ENCODE data around the gene CACNA1A. TPM values are rescaled to one million over a fixed set of nuclear protein-coding genes. Genes with fewer than 3 reads are reported as not detected.

CACNA1A gene
- total and polyA plus RNA-seq, 2 of the 13 experiments (the other 11 are each of a cell fraction or from before 2014, with no cell fraction given) = not detected

DNA sequence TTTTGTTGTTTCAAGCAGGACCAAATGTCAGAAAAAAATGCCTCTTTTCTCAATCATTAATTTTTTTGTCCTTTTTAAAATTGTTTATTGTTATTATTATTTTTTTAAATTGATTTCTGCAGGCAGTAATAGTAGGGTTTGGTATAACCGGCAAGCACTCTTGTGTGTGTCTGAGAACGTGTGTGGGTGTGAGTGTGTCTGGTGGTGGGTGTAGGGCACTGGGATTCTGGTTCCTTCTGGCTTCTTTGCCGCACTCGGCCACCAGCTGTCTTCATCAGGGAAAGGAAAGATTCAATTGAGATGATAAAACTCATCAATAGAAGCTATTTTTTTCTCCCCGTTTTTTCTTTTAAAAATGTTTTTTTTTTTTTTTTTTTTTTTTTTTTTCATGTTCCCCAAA lies 299.7 kb downstream of the CACNA1A start:
- in situ Hi-C loops (cut with HindIII; ENCODE audit: extremely low pct_ligation_motif_present, low pct_unique_long_range_greater_than_20kb) = no loop called here
- no peak for TF ChIP-seq ATF3 (CRISPR knock-in tag; IDR thresholded peaks at IDR 0.05)
- no peak for TF ChIP-seq ZBTB46 (CRISPR knock-in tag; IDR thresholded peaks at IDR 0.05; ENCODE audit: borderline replicate concordance)
- TF ChIP-seq NR1H2 (CRISPR knock-in tag; IDR thresholded peaks at IDR 0.05; ENCODE audit: borderline replicate concordance, low read depth) = no peak
- TF ChIP-seq NCOA5 (CRISPR knock-in tag; IDR thresholded peaks at IDR 0.05) = no peak
- no peak for TF ChIP-seq FLYWCH1 (CRISPR knock-in tag; IDR thresholded peaks at IDR 0.05)
- TF ChIP-seq TEAD2 (CRISPR knock-in tag; IDR thresholded peaks at IDR 0.05) = no peak
- no peak for TF ChIP-seq FIP1L1 (IDR thresholded peaks at IDR 0.05; ENCODE audit: borderline replicate concordance, insufficient read depth, low read depth, low read length)
- TF ChIP-seq, protein P1, sequence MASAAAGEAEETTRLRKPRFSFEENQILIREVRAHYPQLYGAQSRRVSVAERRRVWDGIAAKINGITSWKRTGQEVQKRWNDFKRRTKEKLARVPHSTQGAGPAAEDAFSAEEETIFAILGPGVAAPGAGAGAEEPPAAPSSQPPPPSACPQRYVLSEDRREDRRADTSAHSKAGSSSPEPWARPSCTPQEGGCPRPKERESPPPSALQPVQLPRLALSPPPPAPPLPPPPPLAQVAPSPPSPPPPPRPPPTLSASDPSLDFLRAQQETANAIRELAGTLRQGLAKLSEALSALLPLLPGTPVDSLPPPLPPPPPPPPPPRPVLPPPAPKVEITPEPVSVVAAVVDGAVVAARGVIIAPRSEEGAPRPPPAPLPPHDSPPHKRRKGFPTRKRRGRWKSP (CRISPR knock-in tag; IDR thresholded peaks at IDR 0.05) = no peak
- TF ChIP-seq MZF1 (CRISPR knock-in tag; IDR thresholded peaks at IDR 0.05; ENCODE audit: borderline replicate concordance) = no peak
- TF ChIP-seq TRIM22 (IDR thresholded peaks at IDR 0.05) = no peak
- TF ChIP-seq AGO1 (IDR thresholded peaks at IDR 0.05; ENCODE audit: low read depth, low read length, poor library complexity, severe bottlenecking) = no peak
- TF ChIP-seq, protein P2, sequence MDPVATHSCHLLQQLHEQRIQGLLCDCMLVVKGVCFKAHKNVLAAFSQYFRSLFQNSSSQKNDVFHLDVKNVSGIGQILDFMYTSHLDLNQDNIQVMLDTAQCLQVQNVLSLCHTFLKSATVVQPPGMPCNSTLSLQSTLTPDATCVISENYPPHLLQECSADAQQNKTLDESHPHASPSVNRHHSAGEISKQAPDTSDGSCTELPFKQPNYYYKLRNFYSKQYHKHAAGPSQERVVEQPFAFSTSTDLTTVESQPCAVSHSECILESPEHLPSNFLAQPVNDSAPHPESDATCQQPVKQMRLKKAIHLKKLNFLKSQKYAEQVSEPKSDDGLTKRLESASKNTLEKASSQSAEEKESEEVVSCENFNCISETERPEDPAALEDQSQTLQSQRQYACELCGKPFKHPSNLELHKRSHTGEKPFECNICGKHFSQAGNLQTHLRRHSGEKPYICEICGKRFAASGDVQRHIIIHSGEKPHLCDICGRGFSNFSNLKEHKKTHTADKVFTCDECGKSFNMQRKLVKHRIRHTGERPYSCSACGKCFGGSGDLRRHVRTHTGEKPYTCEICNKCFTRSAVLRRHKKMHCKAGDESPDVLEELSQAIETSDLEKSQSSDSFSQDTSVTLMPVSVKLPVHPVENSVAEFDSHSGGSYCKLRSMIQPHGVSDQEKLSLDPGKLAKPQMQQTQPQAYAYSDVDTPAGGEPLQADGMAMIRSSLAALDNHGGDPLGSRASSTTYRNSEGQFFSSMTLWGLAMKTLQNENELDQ (CRISPR knock-in tag; IDR thresholded peaks at IDR 0.05; ENCODE audit: borderline replicate concordance) = no peak
- no peak for TF ChIP-seq ZNF713 (CRISPR knock-in tag; IDR thresholded peaks at IDR 0.05)
- TF ChIP-seq CAMTA2 (CRISPR knock-in tag; IDR thresholded peaks at IDR 0.05; ENCODE audit: borderline replicate concordance) = no peak
- no peak for TF ChIP-seq ZNF644 (CRISPR knock-in tag; IDR thresholded peaks at IDR 0.05; ENCODE audit: low read depth)
- TF ChIP-seq KAT8 (CRISPR knock-in tag; IDR thresholded peaks at IDR 0.05) = no peak
- no peak for TF ChIP-seq CEBPB (IDR thresholded peaks at IDR 0.05; ENCODE audit: borderline replicate concordance, low read depth, low read length)

More for the DNA sequence above, 299.7 kb downstream of the CACNA1A start:
- no TSS peak for BruUV-seq (replicated peaks)
- H3K27me3 ChIP-seq (ENCODE audit: control insufficient read depth in 1 of 2, insufficient read depth in 2 of 2, low read length in 2 of 2) = no peaks in the 10 kb centered on the region; a peak in 3 of 5 replicates
- CTCF ChIA-PET (ENCODE audit: low intra/inter-chr PET ratio, low total read pairs) = no interaction called here
- H2AFZ ChIP-seq (ENCODE audit: low read length) = no peak overlapping the region
- no peaks in the 10 kb centered on the region for H4K20me1 ChIP-seq (ENCODE audit: insufficient read depth, low read length)
- no peak for DNase-seq (ENCODE audit: low spot score)
- H3K27ac ChIP-seq (ENCODE audit: extremely low read length, insufficient read depth, low read length) = no peak overlapping the region
- ATAC-seq = no peak
- H3K9ac ChIP-seq (ENCODE audit: insufficient read depth, low read depth, low read length) = no peak overlapping the region
- no peaks in the 10 kb centered on the region for H3K36me3 ChIP-seq (replicated peaks in 1 of 2; ENCODE audit: control insufficient read depth in 1 of 2, insufficient read depth in 2 of 2, low read length in 2 of 2)
- no peaks in the 10 kb centered on the region for H3K79me2 ChIP-seq (ENCODE audit: insufficient read depth, low read length)
- H3K4me3 ChIP-seq (replicated peaks in 1 of 3; ENCODE audit: insufficient read depth in 1 of 3, low read depth in 2 of 3, low read length in 3 of 3) = no peak overlapping the region
- 44% methylated on average over 5 of the region's 5 CpGs for WGBS (ENCODE audit: low lambda C conversion rate)
- intact Hi-C loops (cut with micrococcal nuclease; ENCODE audit: unreplicated experiment) = no loop called here
- peaks cover 6% of the 10 kb centered on the region; the same call in 1 of the 2 replicates for H3K4me1 ChIP-seq (ENCODE audit: insufficient read depth, low read length)
- POLR2A ChIA-PET = no interaction called here
- no peak overlapping the region for H3K4me2 ChIP-seq (ENCODE audit: low read depth, low read length)
- no peaks in the 10 kb centered on the region for H3K9me3 ChIP-seq (ENCODE audit: low read length)
- no peak for FAIRE-seq

Measured in HepG2 (cell line).